SJSA1 (cell line): ENCODE data around the gene UVRAG. TPM values are rescaled to one million over a fixed set of nuclear protein-coding genes. Genes with fewer than 3 reads are reported as not detected.

Source experiments
- DNase-seq, 2 experiments: peaks; one replicate each; pipeline ENCODE4 v3.0.0-alpha.2; 2015 to 2020; ENCODE audit warnings: low spot score in 2 of 2, low read depth in 1 of 2
- H3K27ac ChIP-seq: fragments of 250-450 bp; sonication (Bioruptor Pico); 2 replicates; pipeline ENCODE4 v1.5.1; 2020; ENCODE audit warnings: mild to moderate bottlenecking, moderate library complexity
- H3K27me3 ChIP-seq: fragments of 250-450 bp; sonication (Bioruptor Pico); replicated peaks from 2 replicates; pipeline ENCODE4 v1.5.1; 2020; ENCODE audit warnings: mild to moderate bottlenecking, moderate library complexity
- H3K36me3 ChIP-seq: fragments of 250-450 bp; sonication (Bioruptor Pico); 2 replicates; pipeline ENCODE4 v1.5.1; 2020; ENCODE audit warnings: mild to moderate bottlenecking
- H3K4me1 ChIP-seq: fragments of 250-450 bp; sonication (Bioruptor Pico); replicated peaks from 2 replicates; pipeline ENCODE4 v1.6.1; 2021; ENCODE audit warnings: mild to moderate bottlenecking
- H3K4me3 ChIP-seq: fragments of 250-450 bp; sonication (Bioruptor Pico); 2 replicates; pipeline ENCODE4 v1.5.1; 2020; ENCODE audit warnings: mild to moderate bottlenecking
- H3K9me3 ChIP-seq: fragments of 250-450 bp; sonication (Bioruptor Pico); replicated peaks from 2 replicates; pipeline ENCODE4 v1.5.1; 2020; ENCODE audit warnings: mild to moderate bottlenecking
- total RNA-seq: library from RNA; depleted of rRNA; stranded (reverse); fragments of >200 nt; shearing (Covaris generic); gene quantifications from 2 replicates; pipeline ENCODE4 v1.2.3, GENCODE V29; 2014; rRNA removed

Gene UVRAG
- 7.7 and 25.2 TPM in 2 replicates for total RNA-seq

DNA sequence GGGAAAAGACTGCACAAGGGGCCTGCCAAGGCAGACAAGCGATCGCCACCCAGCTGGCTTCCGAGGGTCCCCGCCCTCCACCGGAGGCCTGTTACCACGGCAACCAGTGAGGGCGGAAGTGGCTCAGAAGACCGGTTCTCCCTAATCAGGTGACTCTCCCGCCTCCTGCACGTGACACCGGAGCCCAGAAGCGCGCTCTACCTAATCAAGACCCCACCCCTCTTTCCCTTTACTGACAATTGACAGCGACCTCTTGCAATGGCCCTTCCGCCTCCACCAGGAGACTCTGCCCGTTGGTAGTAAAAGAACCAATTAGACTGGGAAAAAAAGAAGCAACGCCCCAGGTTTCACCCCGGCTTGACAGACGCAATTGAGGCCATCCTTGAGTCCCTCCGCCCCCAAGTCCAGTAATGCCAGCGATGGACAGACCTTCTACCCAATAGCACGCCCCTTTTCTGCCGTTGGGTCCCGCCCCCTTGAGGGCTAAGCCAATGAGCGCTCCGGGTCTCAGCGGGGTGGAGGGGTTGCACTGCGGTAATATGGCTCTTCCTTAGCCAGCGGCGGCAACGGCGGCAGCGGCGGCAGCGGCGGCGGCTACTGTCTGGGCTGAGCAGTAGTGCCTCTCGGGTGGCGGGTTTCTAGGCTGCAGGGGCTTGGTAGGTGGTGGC is at the start of gene UVRAG:
TSS of gene UVRAG (plus strand) at position 534 of the 668 bp plus-strand sequence. CDS start 198 bp downstream, outside the sequence.
- peak; percentile 93 to 98 for DNase-seq
- Histone ChIP-seq H3K9me3 (no peaks in the 10 kb centered on the region), H3K4me1 (peaks cover 18% of the 10 kb centered on the region), H3K27ac (peak within 1 kb of the TSS; percentile 52), H3K27me3 (no peaks in the 10 kb centered on the region), H3K36me3 (no peaks in the 10 kb centered on the region), H3K4me3 (peak within 1 kb of the TSS; percentile 75)

DNA sequence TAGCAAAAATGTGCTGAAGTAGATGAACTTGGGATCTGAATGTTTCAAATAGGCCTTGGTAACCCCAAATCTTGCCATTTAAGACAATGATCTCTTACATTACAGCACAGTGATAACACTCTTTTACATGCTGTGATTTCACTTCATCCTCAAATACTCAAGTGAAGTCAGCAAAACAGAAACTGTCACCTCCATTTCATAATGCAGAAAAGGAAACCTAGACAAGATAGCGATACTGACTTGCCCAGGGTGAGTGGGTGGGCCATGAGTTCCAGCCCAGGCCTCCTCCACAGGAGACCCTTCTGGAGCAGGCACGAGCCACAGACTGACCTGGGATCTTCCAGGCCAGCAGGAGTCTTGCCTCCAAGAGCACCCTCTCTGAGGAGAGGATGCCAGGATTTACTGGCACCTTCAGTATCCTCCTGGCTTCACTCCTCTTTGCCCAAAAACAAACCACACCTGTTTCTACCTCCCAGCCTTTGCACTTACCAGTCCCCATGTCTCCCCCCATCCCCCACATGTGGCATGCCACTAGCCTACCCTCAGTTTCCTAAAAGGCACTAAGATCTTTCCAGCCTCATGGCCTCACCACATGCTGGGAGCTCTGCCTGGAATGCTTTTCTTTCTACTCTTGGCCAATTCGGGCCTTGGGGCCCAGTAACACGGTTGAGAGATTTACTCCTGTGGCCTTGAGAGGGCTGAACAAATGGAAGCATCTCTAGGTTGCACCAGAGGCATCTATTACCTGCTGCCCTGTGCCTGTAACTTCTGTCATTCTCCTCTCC is 48.4 kb upstream of the UVRAG start:
- Histone ChIP-seq H3K9me3 (no peaks in the 10 kb centered on the region), H3K36me3 (no peaks in the 10 kb centered on the region), H3K27ac (no peak overlapping the region), H3K27me3 (peaks cover 14% of the 10 kb centered on the region), H3K4me1 (peaks cover 8% of the 10 kb centered on the region), H3K4me3 (no peak overlapping the region)
- DNase-seq = no peak

DNA sequence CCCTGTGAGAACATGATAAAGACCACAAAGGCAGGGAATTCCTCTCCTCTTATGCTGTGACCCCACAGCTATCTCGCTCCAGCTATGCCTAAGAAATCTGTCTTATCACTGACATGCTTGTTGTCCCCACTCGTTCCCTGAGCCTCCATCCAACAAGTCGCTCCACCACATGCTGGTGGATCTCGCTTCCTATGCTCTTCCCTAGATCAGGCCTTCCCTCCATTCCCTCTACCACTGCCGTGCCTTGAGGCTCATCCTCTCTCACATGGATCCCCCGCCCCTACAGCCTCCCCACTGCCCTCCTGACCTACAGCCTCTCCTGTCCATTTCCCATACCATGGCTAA is 47.8 kb upstream of the UVRAG start:
- peaks cover 8% of the 10 kb centered on the region for H3K4me1 ChIP-seq
- no peak overlapping the region for H3K4me3 ChIP-seq
- peaks cover 14% of the 10 kb centered on the region for H3K27me3 ChIP-seq
- H3K9me3 ChIP-seq = no peaks in the 10 kb centered on the region
- H3K36me3 ChIP-seq = no peaks in the 10 kb centered on the region
- no peak overlapping the region for H3K27ac ChIP-seq
- no peak for DNase-seq

DNA sequence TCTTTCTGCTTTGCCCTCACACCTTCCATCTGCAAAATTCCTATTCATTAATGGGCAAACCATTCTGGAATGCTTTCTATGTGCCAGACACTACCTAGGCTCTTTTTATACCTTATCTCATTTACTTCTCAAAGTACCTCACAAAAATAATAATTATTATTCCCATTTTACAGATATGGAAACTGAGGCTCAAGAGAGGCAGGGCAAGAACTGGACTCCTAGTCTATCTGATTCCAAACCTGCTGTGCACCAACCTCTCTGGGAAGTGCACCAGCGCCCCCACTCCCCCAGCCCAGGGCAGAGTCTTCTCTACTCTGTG is 47.3 kb upstream of the UVRAG start:
- peaks cover 8% of the 10 kb centered on the region for H3K4me1 ChIP-seq
- H3K27ac ChIP-seq = no peak overlapping the region
- peaks cover 14% of the 10 kb centered on the region for H3K27me3 ChIP-seq
- no peak overlapping the region for H3K4me3 ChIP-seq
- H3K9me3 ChIP-seq = no peaks in the 10 kb centered on the region
- H3K36me3 ChIP-seq = no peaks in the 10 kb centered on the region
- no peak for DNase-seq

DNA sequence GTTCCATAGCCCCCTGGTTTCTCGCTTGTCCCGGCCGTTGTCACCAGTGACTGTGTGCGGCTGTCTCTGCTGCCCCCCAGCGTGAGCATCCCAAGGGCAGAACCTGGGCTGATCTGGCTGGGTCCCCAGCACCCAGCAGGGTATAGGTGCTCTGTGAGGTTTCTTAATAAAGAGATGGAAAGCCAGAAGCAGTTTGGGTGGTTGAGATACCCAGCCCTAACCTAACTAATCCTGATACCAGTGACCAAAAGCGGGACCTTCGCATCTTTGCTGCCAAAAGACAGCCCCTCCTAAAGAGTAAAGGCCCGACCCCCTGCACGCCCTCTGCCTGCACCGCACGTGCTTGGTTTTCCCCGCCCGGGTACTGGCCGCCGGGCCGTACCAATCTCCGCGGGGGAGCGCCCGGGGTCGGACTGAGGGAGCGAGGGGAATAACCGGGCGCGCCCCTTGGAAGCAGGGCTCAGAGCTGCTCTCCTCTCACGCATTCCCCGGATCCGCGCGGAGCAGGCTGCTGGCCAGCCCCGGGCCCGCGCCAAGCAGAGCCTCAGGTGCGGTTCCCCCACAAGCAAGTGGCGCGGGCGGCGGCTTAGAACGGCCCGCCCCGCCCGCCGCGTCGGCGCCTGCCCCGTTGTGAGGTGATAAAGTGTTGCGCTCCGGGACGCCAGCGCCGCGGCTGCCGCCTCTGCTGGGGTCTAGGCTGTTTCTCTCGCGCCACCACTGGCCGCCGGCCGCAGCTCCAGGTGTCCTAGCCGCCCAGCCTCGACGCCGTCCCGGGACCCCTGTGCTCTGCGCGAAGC is 46.7 kb upstream of the UVRAG start, which contains the start of gene DGAT2:
TSS of gene DGAT2 (plus strand) at position 667 of the 797 bp plus-strand sequence. CDS start 214 bp downstream, outside the sequence.
- peaks cover 14% of the 10 kb centered on the region for H3K27me3 ChIP-seq
- no peak within 1 kb of the TSS for H3K27ac ChIP-seq
- H3K9me3 ChIP-seq = no peaks in the 10 kb centered on the region
- H3K4me1 ChIP-seq = peaks cover 8% of the 10 kb centered on the region
- peak within 1 kb of the TSS; percentile 22 for H3K4me3 ChIP-seq
- DNase-seq = peak; percentile 38 to 40
- no peaks in the 10 kb centered on the region for H3K36me3 ChIP-seq

DNA sequence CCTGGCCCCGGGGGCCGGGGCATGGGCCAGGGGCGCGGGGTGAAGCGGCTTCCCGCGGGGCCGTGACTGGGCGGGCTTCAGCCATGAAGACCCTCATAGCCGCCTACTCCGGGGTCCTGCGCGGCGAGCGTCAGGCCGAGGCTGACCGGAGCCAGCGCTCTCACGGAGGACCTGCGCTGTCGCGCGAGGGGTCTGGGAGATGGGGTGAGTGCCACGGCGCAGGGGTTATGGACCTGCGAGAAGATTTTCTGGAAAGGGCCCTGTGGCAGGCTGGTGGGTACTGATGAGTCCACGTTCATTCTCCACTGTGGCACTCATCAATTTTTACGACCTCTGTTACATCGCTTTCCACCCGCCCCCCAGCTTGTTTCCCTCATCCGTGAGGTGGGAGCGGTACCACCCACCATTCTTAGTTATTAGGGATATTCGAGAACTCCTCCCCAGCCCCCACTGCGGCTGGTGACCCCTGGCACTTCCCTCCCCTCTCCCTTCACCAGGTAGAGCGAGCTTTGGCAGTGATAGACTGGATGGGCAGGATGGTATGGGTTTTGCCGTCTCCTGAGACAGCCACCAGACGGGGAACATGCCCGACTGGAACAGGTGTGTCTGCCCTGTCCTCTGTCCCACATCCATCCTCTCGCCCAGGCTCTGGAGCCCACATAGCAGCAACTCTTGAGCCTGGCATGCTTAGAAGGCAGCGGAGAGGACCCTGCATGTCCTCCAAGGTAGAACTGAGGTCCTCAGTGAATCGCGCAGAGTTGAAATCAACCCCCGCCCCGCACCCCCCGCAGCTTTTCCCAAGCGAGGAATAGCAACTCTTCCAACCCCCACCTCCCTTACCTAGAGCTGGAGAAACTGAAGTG is 45.9 kb upstream of the UVRAG start:
- no peaks in the 10 kb centered on the region for H3K9me3 ChIP-seq
- no peak overlapping the region for H3K27ac ChIP-seq
- H3K4me1 ChIP-seq = peaks cover 8% of the 10 kb centered on the region
- no peak overlapping the region for H3K4me3 ChIP-seq
- no peak for DNase-seq
- no peaks in the 10 kb centered on the region for H3K36me3 ChIP-seq
- peaks cover 14% of the 10 kb centered on the region for H3K27me3 ChIP-seq

DNA sequence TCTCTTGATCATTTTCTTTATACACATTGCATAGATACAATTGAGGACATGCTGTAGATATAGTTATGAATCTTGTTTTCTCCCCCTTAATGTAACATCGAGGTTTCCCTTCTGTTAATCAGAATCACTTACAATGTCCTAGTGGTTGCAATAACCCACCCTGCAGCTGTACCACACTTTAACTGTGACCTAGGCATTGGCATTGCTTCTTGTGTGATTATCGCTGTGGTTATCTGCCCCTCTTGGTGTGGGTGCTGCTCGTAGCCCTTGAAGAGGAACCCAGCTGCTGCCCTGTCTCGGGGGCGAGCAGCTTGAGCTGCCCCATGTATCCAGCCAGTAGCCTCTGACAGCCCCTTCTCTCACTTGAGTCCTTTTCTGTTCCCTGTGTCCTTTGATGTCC is 44.9 kb upstream of the UVRAG start:
- no peak for DNase-seq
- H3K4me1 ChIP-seq = peaks cover 8% of the 10 kb centered on the region
- H3K27me3 ChIP-seq = peaks cover 14% of the 10 kb centered on the region
- no peak overlapping the region for H3K4me3 ChIP-seq
- no peaks in the 10 kb centered on the region for H3K36me3 ChIP-seq
- no peaks in the 10 kb centered on the region for H3K9me3 ChIP-seq
- H3K27ac ChIP-seq = no peak overlapping the region

DNA sequence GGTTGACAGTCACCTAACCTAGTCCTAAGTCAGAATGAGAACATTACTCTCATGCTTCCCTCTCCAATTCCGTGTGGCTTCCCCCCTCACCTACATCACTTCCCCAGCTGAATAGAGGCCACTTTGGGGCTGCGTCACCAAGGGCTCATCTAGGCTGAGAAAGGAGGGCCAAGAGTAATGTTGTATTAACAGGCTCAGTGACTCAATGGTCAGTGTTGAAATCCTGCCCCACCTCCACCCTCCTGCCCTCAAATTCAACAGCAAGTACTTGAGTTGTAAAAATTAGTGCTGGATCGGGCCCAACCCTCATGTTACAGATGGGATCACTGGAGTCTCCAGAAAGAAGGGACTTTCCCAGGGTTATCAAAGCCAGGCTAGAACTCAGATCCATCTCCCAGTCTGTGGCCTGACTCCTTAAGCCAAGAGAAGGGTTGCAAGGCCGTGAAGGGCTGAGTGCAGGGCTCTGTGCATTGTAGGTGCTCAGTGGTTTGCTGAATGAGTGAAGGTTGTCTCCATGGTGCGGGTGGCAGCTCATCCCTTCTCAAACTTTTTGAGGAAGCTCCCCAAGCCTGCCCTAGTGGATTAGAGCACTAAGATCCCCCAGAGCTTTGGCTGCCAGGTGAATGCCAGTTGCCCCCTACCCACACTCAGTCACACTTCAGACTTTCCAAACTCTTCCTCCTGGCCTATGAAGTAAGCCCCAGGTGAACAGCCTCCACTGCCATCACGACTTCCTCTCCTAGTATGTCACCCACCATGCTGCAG is 43.2 kb upstream of the UVRAG start:
- no peaks in the 10 kb centered on the region for H3K9me3 ChIP-seq
- peaks cover 14% of the 10 kb centered on the region for H3K27me3 ChIP-seq
- no peak overlapping the region for H3K27ac ChIP-seq
- no peak overlapping the region for H3K4me3 ChIP-seq
- no peak for DNase-seq
- H3K36me3 ChIP-seq = no peaks in the 10 kb centered on the region
- peaks cover 8% of the 10 kb centered on the region for H3K4me1 ChIP-seq

DNA sequence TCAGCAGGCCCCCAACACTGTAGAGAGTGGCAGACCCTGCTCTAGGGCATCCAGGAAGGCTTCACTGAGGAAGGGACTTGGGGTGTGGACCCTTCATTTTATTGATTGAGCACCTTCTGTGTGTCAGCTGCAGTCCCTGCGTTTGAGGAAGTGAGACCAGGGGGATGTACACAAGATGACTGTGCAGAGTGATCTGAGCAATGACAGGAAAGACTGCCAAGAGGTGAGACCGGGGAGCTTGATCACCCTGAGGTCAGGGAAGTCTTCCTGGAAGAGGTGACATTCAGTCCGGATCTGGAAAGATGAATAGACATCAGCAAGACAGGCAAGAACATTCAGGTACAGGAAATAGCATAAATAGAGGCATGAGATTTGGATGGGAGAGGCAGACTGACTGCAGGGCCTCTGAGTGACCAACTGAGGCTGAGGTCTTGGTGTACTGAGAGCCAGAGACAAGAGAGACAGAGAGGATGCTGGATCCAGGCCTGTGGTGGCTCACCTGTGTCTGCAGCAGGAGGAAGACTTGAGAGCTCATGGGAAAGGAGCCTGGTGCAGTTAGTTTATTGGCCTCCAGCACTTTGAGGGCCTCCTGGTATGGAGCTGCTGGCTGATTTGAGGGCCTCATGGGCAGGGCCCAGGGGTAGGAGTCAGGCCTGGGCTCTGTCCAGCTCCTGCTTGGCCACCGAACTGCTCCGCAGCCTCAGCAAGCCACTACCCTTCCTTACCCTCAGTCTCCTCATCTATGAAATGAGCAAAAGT is 41.2 kb upstream of the UVRAG start:
- Histone ChIP-seq H3K4me1 (peaks cover 1% of the 10 kb centered on the region), H3K27ac (no peak overlapping the region), H3K4me3 (no peak overlapping the region), H3K9me3 (no peaks in the 10 kb centered on the region), H3K27me3 (peaks cover 5% of the 10 kb centered on the region), H3K36me3 (no peaks in the 10 kb centered on the region)
- DNase-seq = no peak

DNA sequence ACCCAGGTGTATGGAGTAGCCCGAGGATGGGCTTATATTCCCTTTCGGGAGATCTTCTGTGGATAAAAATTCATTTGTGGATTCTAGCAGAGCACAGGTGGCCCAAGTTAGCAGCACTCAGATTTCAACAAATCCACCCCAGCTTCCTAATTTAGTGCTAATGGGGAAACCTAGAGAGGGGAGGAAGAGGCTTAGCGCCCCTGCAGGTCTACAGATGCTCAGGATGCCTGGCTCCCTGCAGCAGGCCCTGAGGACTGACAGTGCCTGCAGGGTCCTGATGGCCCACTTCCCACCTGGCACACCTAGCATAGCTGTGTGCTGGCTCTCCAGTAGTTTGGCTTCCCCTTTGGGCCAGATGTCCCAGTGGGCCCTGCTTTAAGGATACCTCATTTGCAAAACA is 40.0 kb upstream of the UVRAG start:
- Histone ChIP-seq H3K4me1 (no peaks in the 10 kb centered on the region), H3K27ac (no peak overlapping the region), H3K9me3 (no peaks in the 10 kb centered on the region), H3K36me3 (no peaks in the 10 kb centered on the region), H3K27me3 (no peaks in the 10 kb centered on the region), H3K4me3 (no peak overlapping the region)
- DNase-seq = no peak

DNA sequence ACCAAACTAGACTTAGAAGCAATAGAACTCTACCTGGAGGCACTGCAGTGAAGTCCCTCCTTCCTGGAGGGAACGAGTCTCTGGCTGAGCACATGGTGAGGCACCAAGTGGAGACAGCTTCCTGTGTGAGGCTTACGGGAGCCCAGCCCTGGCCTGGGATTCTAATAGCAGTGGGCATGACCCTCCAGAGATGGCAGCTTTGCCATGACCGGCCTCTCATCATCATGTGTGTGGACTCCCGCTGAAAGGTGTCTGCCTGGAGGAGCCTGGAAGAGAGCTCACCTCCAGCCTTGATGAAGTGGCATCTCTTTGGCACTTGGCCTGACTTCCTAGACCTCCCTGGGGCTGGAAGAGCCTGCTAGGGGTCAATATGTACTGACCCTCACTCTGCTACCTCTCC is 38.5 kb upstream of the UVRAG start:
- Histone ChIP-seq H3K27ac (no peak overlapping the region), H3K4me1 (no peaks in the 10 kb centered on the region), H3K4me3 (no peak overlapping the region), H3K27me3 (no peaks in the 10 kb centered on the region), H3K9me3 (no peaks in the 10 kb centered on the region), H3K36me3 (no peaks in the 10 kb centered on the region)
- no peak for DNase-seq

DNA sequence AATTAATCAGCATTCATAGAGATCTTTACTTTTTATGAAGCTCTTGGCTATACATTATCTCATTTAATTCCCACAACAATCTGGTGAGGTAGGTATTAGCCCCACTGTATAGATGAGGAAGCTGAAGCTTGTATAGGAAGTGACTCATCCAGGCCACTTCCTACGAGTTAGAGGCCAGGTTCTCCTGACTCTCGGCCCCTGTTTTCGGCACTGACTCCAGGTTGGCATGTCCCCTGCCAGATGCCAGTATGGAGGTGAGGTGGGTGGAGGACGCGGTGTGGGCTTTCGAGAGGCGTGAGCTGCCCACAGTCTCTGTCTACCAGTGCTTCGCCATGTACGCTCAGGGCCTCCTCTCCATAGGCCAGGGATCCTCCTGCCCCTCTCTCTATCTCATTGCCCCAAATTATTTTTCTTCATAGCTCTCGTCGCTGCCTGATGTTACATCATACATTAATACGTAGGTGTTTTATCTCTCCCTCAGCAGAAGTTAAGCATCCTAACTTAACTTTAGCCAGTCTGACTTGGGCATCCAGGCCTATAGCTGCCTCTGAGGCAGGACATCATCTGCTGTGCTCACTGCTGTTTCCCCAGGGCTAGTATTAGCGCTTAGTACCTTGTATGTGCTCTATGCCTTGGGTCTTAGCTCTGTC is 37.4 kb upstream of the UVRAG start:
- Histone ChIP-seq H3K27me3 (no peaks in the 10 kb centered on the region), H3K4me3 (no peak overlapping the region)
- no peak for DNase-seq

More for the DNA sequence above, 37.4 kb upstream of the UVRAG start:
- Histone ChIP-seq H3K9me3 (no peaks in the 10 kb centered on the region), H3K36me3 (no peaks in the 10 kb centered on the region), H3K4me1 (no peaks in the 10 kb centered on the region), H3K27ac (no peak overlapping the region)
